Astrocyte (in vitro differentiated cells and primary cell): ENCODE measurements around the gene FEZF2. TPM values are rescaled to one million over a fixed set of nuclear protein-coding genes. Genes with fewer than 3 reads are reported as not detected.

ENCODE experiments used
- DNase-seq: peaks from one replicate; pipeline ENCODE4 v3.0.0-alpha.2; 2010; ENCODE audit warnings: low read depth
- FAIRE-seq: peaks from 2 replicates; lab custom pipeline; 2011; peaks lifted over from hg19 to GRCh38; lab: Jason Lieb, UNC
- H2AFZ ChIP-seq: 2 replicates; pipeline ENCODE4 v1.6.0; 2012; ENCODE audit warnings: low read depth, low read length, inconsistent platforms
- H3K27ac ChIP-seq: 2 replicates; pipeline ENCODE4 v1.5.1; 2011; ENCODE audit warnings: low read depth, low read length, inconsistent platforms
- H3K27me3 ChIP-seq: 2 replicates; pipeline ENCODE4 v1.6.0; 2011; ENCODE audit warnings: low read length, inconsistent platforms; ENCODE audit not compliant: insufficient read depth
- H3K36me3 ChIP-seq: 2 replicates; pipeline ENCODE4 v1.5.1; 2011; ENCODE audit warnings: low read length, inconsistent platforms; ENCODE audit not compliant: insufficient read depth
- H3K4me1 ChIP-seq: 2 replicates; pipeline ENCODE4 v1.5.1; 2011; ENCODE audit warnings: low read length, inconsistent platforms; ENCODE audit not compliant: insufficient read depth
- H3K4me2 ChIP-seq: 2 replicates; pipeline ENCODE4 v1.6.0; 2012; ENCODE audit warnings: low read length, inconsistent platforms
- H3K4me3 ChIP-seq: 2 replicates; pipeline ENCODE4 v1.5.1; 2011; ENCODE audit warnings: low read depth, mild to moderate bottlenecking, low read length, inconsistent platforms; ENCODE audit not compliant: insufficient read depth
- H3K79me2 ChIP-seq: 2 replicates; pipeline ENCODE4 v1.6.0; 2012; ENCODE audit warnings: mild to moderate bottlenecking, low read length, inconsistent platforms; ENCODE audit not compliant: insufficient read depth
- H3K9ac ChIP-seq: 2 replicates; pipeline ENCODE4 v1.6.0; 2012; ENCODE audit warnings: mild to moderate bottlenecking, low read length, inconsistent platforms
- H3K9me3 ChIP-seq: 2 replicates; pipeline ENCODE4 v1.5.1; 2012; ENCODE audit warnings: low read depth, mild to moderate bottlenecking, low read length, inconsistent platforms; ENCODE audit not compliant: insufficient read depth
- H4K20me1 ChIP-seq: 2 replicates; pipeline ENCODE4 v1.6.0; 2012; ENCODE audit warnings: low read length, inconsistent platforms; ENCODE audit not compliant: insufficient read depth
- H3K27ac Mint-ChIP-seq: one replicate; pipeline ENCODE4 v1.8.0; 2021; ENCODE audit warnings: mild to moderate bottlenecking, mixed read lengths; ENCODE audit not compliant: unreplicated experiment
- H3K27me3 Mint-ChIP-seq: one replicate; pipeline ENCODE4 v1.8.0; 2021; ENCODE audit warnings: low read depth, mixed read lengths; ENCODE audit not compliant: unreplicated experiment
- H3K36me3 Mint-ChIP-seq: one replicate; pipeline ENCODE4 v1.8.0; 2021; ENCODE audit warnings: low read depth, mixed read lengths; ENCODE audit not compliant: unreplicated experiment
- H3K4me1 Mint-ChIP-seq: one replicate; pipeline ENCODE4 v1.8.0; 2021; ENCODE audit warnings: low read depth, mixed read lengths; ENCODE audit not compliant: unreplicated experiment
- H3K4me3 Mint-ChIP-seq: one replicate; pipeline ENCODE4 v1.8.0; 2021; ENCODE audit warnings: mild to moderate bottlenecking, moderate library complexity, mixed read lengths; ENCODE audit not compliant: unreplicated experiment
- H3K9me3 Mint-ChIP-seq: one replicate; pipeline ENCODE4 v1.8.0; 2021; ENCODE audit warnings: mild to moderate bottlenecking, mixed read lengths; ENCODE audit not compliant: unreplicated experiment
- EZH2 ChIP-seq: IDR thresholded peaks from 2 replicates; pipeline ENCODE4 v1.6.1; 2012; ENCODE audit warnings: mild to moderate bottlenecking, low read length, inconsistent platforms; ENCODE audit not compliant: insufficient read depth
- total RNA-seq: library from RNA; stranded (reverse); gene quantifications from 2 replicates; pipeline ENCODE4 v1.2.1, GENCODE V29; 2021
- TF ChIP-seq, protein P1 (sequence below): IDR thresholded peaks from 2 replicates; pipeline ENCODE4 v1.5.1; 2011; ENCODE audit warnings: low read depth, mild to moderate bottlenecking, inconsistent platforms, low read length, moderate library complexity; ENCODE audit not compliant: insufficient read depth

Gene FEZF2
- total RNA-seq, 1 donor from 2014 or later = not detected

DNA sequence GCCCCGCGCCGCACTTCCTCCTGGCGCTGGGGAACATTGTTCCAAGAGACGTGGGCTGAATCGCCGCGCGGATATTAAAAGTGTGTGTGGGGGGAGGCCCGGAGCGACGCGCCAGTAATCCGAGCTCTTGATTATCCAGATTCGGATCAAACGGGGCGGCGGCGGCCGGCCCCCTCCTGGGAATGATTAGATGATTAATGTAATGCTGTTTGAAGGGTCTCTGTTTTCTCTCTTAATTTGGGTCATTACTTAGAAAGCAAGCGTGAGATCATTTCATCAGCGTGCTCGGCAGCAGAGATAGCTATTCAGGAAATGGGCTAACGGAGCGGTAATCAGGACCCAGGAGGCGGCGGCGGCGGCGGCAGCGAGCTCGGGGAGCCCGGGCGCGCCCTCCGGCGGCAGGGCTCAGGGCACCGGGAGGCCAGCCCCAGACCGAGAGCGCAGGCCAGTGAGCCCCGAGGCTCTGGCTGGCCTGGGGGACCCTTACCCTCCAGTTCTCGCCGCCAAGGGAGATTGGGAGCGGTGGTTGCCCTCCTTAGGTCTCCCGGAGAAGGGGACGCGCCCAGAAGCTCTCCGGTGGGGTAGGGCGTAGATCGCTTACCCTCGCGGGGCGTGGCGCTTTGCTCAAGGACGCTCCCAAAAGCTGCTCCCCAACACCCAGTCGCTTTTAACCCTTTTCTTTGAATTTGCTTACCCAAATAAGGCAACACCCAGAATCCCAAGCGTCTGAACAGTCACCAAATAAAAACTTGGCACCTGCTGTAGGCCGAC, 4.5 kb downstream of the FEZF2 start:
- Histone ChIP-seq H3K9ac (no peak overlapping the region), H3K27me3 (peaks cover 91% of the 10 kb centered on the region), H3K4me2 (peak overlapping the region; percentile 65), H3K4me3 (peak overlapping the region; percentile 17), H3K9me3 (peaks cover 3% of the 10 kb centered on the region), H4K20me1 (peaks cover 4% of the 10 kb centered on the region), H3K27ac (no peak overlapping the region), H3K79me2 (no peaks in the 10 kb centered on the region), H2AFZ (peak overlapping the region; percentile 56), H3K4me1 (peaks cover 3% of the 10 kb centered on the region), H3K36me3 (no peaks in the 10 kb centered on the region)
- H3K27ac Mint-ChIP-seq = no peak overlapping the region
- H3K9me3 Mint-ChIP-seq = peaks cover 17% of the 10 kb centered on the region
- FAIRE-seq = no peak
- peaks cover 2% of the 10 kb centered on the region for H3K4me1 Mint-ChIP-seq
- H3K27me3 Mint-ChIP-seq = peaks cover 88% of the 10 kb centered on the region
- no peak for DNase-seq
- TF ChIP-seq EZH2 = peak; percentile 92
- TF ChIP-seq, protein P1, sequence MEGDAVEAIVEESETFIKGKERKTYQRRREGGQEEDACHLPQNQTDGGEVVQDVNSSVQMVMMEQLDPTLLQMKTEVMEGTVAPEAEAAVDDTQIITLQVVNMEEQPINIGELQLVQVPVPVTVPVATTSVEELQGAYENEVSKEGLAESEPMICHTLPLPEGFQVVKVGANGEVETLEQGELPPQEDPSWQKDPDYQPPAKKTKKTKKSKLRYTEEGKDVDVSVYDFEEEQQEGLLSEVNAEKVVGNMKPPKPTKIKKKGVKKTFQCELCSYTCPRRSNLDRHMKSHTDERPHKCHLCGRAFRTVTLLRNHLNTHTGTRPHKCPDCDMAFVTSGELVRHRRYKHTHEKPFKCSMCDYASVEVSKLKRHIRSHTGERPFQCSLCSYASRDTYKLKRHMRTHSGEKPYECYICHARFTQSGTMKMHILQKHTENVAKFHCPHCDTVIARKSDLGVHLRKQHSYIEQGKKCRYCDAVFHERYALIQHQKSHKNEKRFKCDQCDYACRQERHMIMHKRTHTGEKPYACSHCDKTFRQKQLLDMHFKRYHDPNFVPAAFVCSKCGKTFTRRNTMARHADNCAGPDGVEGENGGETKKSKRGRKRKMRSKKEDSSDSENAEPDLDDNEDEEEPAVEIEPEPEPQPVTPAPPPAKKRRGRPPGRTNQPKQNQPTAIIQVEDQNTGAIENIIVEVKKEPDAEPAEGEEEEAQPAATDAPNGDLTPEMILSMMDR = no peak
- no peak overlapping the region for H3K4me3 Mint-ChIP-seq
- H3K36me3 Mint-ChIP-seq = peaks cover 1% of the 10 kb centered on the region

DNA sequence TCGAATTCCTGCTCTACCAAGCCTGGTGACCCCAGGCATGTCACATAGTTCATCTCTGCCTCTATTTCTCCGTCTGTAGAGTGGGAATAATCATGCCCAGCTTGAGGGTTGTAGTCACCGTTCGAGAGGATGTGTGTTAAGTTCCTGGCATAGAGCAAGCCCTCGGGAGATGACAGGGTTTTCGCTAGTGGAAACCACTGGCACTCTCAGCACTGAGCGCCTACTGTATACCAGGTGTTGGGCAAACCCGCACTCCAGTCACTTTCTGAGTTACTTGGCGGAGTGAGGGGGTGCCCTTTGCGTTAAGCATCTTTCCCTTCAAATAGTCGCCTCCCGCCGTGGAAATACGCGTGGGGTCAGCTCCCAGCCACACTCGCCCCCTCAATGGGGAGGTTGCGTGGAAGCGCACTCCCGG, 5.1 kb downstream of the FEZF2 start:
- no peak for DNase-seq
- Mint-ChIP-seq H3K27me3 (peaks cover 86% of the 10 kb centered on the region), H3K4me3 (no peak overlapping the region), H3K27ac (no peak overlapping the region), H3K4me1 (peaks cover 2% of the 10 kb centered on the region), H3K36me3 (peaks cover 1% of the 10 kb centered on the region), H3K9me3 (peaks cover 17% of the 10 kb centered on the region)
- Histone ChIP-seq H3K4me2 (peak overlapping the region; percentile 65), H4K20me1 (peaks cover 4% of the 10 kb centered on the region), H3K4me1 (peaks cover 2% of the 10 kb centered on the region), H3K9me3 (peaks cover 3% of the 10 kb centered on the region), H3K79me2 (no peaks in the 10 kb centered on the region), H3K27ac (no peak overlapping the region), H3K9ac (no peak overlapping the region), H2AFZ (peak overlapping the region; percentile 34), H3K36me3 (no peaks in the 10 kb centered on the region), H3K4me3 (no peak overlapping the region), H3K27me3 (peaks cover 87% of the 10 kb centered on the region)
- peak; percentile 75 for TF ChIP-seq EZH2
- TF ChIP-seq, protein P1 = no peak
- no peak for FAIRE-seq

DNA sequence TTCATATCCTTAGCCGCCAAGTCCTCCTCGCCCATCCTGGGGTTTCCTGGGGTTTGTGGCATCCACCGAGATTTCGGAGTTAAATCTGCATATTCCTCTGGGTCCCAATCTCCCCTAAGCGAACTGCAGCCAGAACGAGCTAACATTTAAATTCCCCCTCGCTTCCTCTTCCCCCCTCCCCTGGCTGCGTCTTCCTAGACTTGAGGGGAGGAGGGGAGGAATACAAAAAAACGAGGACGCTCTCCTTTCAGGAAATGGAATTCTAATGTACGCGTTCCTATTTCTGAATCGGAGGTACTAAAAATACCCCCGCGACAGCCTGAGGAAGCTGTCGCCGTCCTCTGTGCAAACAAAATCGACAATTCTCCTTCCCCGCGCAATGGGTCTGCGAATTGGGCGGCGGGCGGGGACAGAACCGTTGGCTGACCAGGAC, 5.6 kb downstream of the FEZF2 start:
- no peak overlapping the region for H2AFZ ChIP-seq
- FAIRE-seq (no peak), DNase-seq (no peak)
- no peak overlapping the region for H3K27ac ChIP-seq
- Mint-ChIP-seq H3K27me3 (peaks cover 82% of the 10 kb centered on the region), H3K36me3 (peaks cover 1% of the 10 kb centered on the region), H3K27ac (peak overlapping the region; percentile 18), H3K4me1 (peaks cover 2% of the 10 kb centered on the region), H3K4me3 (no peak overlapping the region), H3K9me3 (peaks cover 17% of the 10 kb centered on the region)
- H3K4me3 ChIP-seq = no peak overlapping the region
- H3K9ac ChIP-seq = no peak overlapping the region
- peaks cover 4% of the 10 kb centered on the region for H4K20me1 ChIP-seq
- H3K36me3 ChIP-seq = no peaks in the 10 kb centered on the region
- peaks cover 3% of the 10 kb centered on the region for H3K9me3 ChIP-seq
- H3K79me2 ChIP-seq = no peaks in the 10 kb centered on the region
- no peak for TF ChIP-seq EZH2
- TF ChIP-seq, protein P1 = no peak
- peaks cover 2% of the 10 kb centered on the region for H3K4me1 ChIP-seq
- peak overlapping the region; percentile 65 for H3K4me2 ChIP-seq
- peaks cover 82% of the 10 kb centered on the region for H3K27me3 ChIP-seq
